ENCODE measurements around the gene CNTRL.
"Not testable (repeated sequence)": the region's sequence is repeated elsewhere in the genome, so short reads cannot be mapped to it uniquely, and the experiment has no call there.

The CNTRL gene

GRCh38 chr9:121138561-121138960 lies 63.8 kb downstream of the CNTRL start:
- DNase-seq: no peak

- DNase-seq: peak; percentile 11 to 67
These were observed 64.2 kb downstream of the CNTRL start for GRCh38 chr9:121138973-121139372.

- peak; percentile 16 to 63 for DNase-seq
These were observed 65.4 kb downstream of the CNTRL start for GRCh38 chr9:121140162-121140561.

- DNase-seq: no peak
These were observed 66.6 kb downstream of the CNTRL start for GRCh38 chr9:121141306-121141705.

- DNase-seq: no peak
These were observed 67.0 kb downstream of the CNTRL start for GRCh38 chr9:121141706-121142105.

- no peak for DNase-seq
These were observed 69.0 kb downstream of the CNTRL start for GRCh38 chr9:121143771-121144170.

GRCh38 chr9:121144482-121144881 lies 69.7 kb downstream of the CNTRL start:
- no peak for DNase-seq

- DNase-seq: no peak
These were observed 75.4 kb downstream of the CNTRL start for GRCh38 chr9:121150188-121150587.

- DNase-seq: no peak
These were observed 78.9 kb downstream of the CNTRL start for GRCh38 chr9:121153642-121154041.

- no peak for DNase-seq
These were observed 80.0 kb downstream of the CNTRL start for GRCh38 chr9:121154782-121155181.

GRCh38 chr9:121156263-121156731 lies 81.5 kb downstream of the CNTRL start:
- DNase-seq: no peak

GRCh38 chr9:121157939-121158338 lies 83.2 kb downstream of the CNTRL start:
- DNase-seq: no peak

GRCh38 chr9:121160025-121160424 lies 85.3 kb downstream of the CNTRL start:
- no peak for DNase-seq

- peak in 1 of 2 experiments; percentile 39 for DNase-seq
These were observed 93.3 kb downstream of the CNTRL start for GRCh38 chr9:121168052-121168451.

- DNase-seq: peak in 1 of 2 experiments; percentile 64
These were observed 94.4 kb downstream of the CNTRL start for GRCh38 chr9:121169094-121169601.

- peak; percentile 63 to 92 for DNase-seq
These were observed 96.5 kb downstream of the CNTRL start for GRCh38 chr9:121171236-121171635.

- no peak for DNase-seq
These were observed 98.2 kb downstream of the CNTRL start for GRCh38 chr9:121172726-121173487.

- DNase-seq: no peak
These were observed 98.7 kb downstream of the CNTRL start for GRCh38 chr9:121173501-121173900.

GRCh38 chr9:121178676-121179372 lies 104.1 kb downstream of the CNTRL start:
- no peak for DNase-seq

GRCh38 chr9:121179373-121179721 lies 104.6 kb downstream of the CNTRL start:
- not testable (repeated sequence) for DNase-seq

GRCh38 chr9:121179930-121180681 lies 105.4 kb downstream of the CNTRL start:
- DNase-seq: peak in 1 of 2 experiments; percentile 16

- DNase-seq: no peak
These were observed 107.5 kb downstream of the CNTRL start for GRCh38 chr9:121182101-121182836.

GRCh38 chr9:121182989-121183388 lies 108.2 kb downstream of the CNTRL start:
- DNase-seq: no peak
